ENCODE measurements around the gene CHST11.
"Not testable (repeated sequence)": the region's sequence is repeated elsewhere in the genome, so short reads cannot be mapped to it uniquely, and the experiment has no call there.

CHST11 gene

DNA sequence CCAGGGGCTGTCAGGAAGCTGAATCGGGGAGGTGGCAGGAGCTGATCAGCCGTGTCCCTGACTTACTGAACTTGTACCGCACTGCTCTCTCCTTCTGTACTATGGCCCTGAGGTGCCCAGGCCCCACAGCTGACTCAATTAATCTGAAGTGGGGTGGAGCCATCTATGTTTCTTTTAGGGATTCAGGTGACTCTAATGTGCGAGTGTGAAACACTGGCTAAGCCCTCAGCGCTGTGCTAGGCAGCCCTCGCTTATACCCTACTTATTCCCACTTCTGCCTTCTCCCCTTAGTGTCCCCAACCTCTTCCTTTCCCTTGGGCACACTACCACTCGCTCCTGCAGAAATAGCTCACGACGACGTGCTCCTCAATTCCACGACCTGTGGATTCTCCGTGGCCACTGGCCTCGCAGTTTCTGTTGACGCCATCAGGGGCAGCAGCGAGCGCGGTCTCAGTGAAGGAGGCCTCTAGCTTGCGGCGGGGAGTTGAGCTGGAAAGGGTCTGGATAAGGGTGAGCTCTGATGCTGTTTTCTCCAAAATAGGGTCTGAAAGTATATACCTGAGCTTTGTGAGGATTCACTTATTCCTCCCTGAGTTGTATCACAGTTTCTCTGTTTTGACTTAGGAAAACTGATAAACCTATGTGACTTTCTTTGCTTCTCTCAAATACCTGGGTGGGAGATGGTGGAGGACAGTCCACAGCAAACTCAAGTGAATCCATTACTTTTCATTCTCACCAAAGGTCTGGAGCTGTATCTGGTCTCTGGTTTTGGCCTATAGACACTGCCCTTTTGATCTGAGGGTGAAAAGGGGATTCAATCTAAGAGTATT is 333.8 kb downstream of the CHST11 start:
- peak in 2 of 3 experiments; percentile 10 to 14 for DNase-seq (ENCODE audit: low read depth in 2 of 3, low spot score in 2 of 3)

DNA sequence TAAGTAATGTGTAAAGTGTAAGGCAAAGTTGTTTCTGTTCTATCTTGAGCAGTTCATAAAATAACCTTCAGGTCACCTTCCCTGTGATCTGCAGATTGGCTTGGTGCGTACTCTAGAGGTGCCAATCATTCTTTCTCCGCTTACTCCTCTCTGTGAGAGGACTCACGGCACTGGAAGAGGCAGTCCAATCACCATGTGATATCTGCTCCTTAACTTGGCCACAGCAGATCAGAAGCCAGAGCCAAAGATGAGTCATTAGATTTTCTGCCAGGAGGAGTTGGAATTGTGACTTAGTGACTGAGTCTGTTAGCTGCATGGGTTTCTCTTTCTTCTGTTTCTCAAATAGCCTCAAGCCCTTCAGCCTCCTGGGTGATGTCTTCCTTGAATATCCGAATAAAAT is 335.8 kb downstream of the CHST11 start:
- DNase-seq (ENCODE audit: low read depth in 2 of 3, low spot score in 2 of 3): no peak

DNA sequence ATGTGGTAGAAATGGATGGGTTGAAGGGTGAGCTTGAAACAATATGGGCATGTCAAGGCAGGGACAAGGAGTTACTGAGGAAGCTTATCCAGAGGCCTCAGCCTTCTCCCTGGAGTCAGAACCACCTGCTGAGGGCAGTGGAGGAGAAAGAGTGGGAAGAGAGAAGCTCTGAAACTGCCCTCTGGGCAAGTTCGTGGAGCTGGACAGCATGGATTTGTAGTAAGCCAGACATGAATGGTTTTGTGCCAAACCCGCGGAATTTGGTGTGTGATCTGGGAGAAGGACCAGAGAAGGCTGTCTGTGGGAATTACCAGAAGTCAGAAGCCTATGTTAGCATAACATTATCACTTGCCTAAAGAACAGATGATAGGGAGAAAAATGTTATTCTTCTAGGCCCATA is 336.5 kb downstream of the CHST11 start:
- no peak for DNase-seq (ENCODE audit: low read depth in 2 of 3, low spot score in 2 of 3)

DNA sequence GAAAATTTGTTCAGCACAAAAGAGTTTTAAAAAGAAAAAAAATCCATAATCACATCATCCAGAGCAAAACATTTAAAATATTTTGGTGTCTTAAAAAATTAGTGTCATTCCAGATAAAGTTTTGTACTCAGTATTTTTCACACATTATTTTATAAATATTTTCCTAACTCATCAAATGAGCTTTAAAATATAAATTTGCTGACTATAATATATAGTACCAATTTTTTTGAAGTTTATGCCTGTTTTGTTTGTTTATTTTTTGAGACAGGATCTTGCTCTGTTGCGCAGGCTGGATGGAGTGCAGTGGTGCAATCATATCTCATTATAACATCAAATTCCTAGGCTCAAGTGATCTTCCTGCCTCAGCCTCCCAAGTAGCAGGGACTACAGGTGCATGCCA is 337.2 kb downstream of the CHST11 start:
- DNase-seq (ENCODE audit: low read depth in 2 of 3, low spot score in 2 of 3): no peak

DNA sequence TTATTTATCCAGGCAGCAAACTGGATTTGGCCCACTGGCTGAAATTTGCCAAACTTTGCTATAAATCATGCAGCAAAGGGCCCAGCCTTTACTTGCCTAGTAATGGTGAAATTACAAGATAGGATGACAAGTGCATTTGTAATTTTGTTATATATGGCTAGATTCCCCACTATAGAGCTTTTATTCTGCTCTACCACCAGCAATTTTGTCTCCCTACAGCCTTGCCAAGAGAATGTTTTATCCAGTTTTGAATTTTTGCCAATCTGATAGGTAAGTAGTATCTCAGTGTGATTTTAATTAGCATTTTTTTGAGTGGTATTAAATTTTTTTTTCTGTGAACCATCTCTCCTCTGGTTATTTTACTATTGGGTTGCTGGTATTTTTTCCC is 339.7 kb downstream of the CHST11 start:
- no peak for DNase-seq (ENCODE audit: low read depth in 2 of 3, low spot score in 2 of 3)

DNA sequence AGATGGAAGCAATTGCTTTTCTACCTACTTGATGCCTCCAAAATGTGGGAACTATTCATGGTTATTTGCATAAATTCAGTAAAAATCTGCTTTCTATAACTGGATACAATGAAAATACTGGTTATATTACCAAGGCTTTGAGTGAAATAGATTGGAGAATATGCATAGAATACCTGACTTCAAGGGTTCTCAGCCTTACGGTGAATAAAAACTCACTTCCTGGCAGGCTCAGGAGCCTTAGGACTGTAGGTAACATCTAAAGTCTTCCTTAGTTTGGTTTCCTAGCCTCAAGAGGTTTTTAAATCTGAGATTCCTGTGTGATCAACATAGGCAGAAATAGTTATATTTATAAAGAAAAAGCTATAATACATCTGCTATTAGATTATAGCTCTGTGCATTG is 342.7 kb downstream of the CHST11 start:
- DNase-seq (ENCODE audit: low read depth in 2 of 3, low spot score in 2 of 3): no peak

DNA sequence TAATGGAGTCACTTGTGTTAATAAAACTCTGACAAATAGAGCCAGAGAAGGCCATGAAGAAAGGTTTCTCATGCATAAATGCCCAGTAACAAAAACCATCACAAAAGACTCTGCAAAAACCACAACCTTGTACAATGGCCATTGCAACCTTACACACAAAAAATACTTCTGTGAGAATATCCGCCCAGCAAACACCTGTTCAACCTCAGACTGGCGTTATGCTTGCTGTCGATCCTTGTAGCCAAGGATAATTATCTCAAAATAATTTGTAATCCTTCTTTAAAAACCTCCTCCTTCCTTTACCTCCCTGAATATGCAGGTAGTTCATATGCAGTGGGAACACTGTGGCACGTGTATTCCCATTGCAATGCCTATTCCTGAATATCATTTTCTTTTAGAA is 344.3 kb downstream of the CHST11 start:
- DNase-seq (ENCODE audit: low read depth in 2 of 3, low spot score in 2 of 3): no peak

DNA sequence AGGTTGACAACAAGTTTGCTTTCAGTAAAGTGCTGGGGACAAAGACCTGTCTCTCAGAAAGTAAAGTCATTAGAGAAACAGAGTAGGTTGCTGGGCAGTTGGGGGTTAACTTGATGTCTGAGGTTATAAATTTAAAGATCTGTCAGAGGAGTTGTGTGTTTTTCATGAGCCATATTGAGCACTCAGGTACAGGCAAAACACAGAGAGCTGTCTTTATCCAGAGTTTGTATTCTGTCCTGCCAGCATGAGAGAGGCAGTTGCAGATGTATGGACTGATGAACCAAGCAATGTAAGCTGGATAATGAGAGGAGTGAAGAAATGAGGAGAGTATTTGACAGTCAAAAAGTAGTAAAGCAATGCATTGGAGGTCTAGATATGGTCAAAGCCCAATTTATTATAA is 344.7 kb downstream of the CHST11 start:
- DNase-seq (ENCODE audit: low read depth in 2 of 3, low spot score in 2 of 3): no peak

DNA sequence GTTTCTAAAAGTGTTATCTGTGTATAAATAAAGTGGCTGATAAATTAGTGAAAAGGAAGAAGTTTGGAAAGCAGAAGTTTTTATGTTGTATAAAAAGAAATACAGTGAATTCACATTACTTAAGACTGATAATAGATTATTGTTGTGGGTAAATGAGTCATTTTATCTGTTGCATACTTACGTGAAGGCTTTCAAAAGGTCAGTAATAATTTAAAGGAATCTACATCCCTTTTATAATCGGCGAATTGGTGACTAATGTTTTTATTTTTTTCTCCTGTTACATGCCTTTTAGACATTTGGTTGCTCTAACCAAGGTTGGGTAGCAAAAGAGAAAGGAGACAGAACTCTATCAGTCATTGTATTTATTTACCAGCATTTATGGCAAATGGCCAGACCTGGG is 345.5 kb downstream of the CHST11 start:
- DNase-seq (ENCODE audit: low read depth in 2 of 3, low spot score in 2 of 3): no peak

DNA sequence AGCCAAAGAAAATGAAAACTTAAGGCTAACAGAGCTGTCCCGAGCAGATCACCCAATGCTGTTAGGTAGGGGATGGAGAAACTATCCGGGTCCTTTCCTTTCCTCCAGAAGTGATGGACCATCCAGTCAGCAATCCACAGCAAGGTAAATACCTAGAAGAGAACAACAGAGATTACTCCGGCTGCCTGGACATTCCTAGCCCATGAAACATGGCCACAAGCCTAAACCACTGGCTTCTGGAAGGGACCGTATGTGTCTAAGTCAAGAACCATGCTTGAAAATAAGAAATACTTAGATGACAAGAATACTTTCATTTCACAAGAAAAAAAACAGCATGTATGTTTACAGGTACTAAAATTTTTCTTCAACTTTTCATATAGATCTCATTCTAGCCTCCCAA is 348.4 kb downstream of the CHST11 start:
- no peak for DNase-seq (ENCODE audit: low read depth in 2 of 3, low spot score in 2 of 3)

DNA sequence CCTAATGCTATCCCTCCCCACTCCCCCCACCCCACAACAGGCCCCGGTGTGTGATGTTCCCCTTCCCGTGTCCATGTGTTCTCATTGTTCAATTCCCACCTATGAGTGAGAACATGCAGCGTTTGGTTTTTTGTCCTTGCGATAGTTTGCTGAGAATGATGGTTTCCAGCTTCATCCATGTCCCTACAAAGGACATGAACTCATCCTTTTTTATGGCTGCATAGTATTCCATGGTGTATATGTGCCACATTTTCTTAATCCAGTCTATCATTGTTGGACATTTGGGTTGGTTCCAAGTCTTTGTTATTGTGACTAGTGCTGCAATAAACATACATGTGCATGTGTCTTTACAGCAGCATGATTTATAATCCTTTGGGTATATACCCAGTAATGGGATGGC is 349.4 kb downstream of the CHST11 start:
- DNase-seq (ENCODE audit: low read depth in 2 of 3, low spot score in 2 of 3): not testable (repeated sequence)

DNA sequence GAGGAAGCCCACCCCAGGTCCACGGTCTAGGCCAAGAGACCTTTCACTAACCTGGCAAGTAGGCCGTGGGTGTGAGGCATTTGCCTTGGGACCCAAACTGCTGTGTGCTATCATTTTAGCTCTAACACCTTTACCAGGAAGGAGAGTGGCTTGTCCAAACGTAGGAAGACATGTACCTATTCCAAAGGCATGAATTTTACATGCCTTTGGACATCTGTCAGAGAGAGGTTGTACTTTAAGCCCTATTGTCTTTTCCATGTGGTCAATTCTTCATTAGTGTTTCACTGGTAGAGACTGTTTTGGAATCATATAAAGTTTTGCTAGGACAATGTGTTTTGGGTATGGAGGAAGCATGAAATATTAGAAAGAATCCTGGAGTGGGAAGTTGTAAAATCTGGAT is 352.5 kb downstream of the CHST11 start:
- DNase-seq (ENCODE audit: low read depth in 2 of 3, low spot score in 2 of 3): no peak

DNA sequence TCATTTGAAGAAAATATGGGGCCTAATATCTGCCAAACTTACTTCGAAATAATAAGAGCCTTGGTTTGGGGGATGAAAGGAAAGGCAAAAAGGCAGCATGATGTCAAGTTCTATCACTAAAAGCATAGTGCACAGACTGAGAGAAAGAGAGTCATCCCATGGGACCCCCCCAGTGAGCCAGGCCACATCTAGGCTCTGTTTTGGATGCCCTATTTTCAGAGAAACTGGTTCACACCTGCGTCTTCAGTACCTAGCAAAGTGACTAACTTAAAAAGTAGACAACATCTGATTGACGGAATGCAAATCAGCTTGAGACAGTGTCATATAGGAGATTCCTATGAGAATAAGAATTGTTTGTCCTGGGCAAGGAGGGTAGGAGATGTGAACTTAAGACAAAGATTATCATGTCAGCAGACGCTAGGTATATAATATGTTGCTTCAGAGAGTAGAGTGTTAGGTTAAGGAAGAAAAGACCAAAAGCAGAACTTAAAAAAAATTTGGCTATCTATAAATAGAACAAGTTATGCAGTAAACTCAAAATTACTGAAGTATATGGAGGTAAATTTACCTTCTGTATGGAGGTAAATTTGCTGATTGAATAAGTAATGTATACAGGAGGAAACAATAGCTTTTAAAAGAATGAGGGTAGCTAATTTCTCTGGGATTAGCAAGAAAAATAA is 353.1 kb downstream of the CHST11 start:
- no peak for DNase-seq (ENCODE audit: low read depth in 2 of 3, low spot score in 2 of 3)

Measured in activated CD8-positive, alpha-beta memory T cell treated with anti-CD3 and anti-CD28 coated beads for 48 hours (primary cell).